ENCODE measurements around the gene NCBP2L.

The NCBP2L gene

DNA sequence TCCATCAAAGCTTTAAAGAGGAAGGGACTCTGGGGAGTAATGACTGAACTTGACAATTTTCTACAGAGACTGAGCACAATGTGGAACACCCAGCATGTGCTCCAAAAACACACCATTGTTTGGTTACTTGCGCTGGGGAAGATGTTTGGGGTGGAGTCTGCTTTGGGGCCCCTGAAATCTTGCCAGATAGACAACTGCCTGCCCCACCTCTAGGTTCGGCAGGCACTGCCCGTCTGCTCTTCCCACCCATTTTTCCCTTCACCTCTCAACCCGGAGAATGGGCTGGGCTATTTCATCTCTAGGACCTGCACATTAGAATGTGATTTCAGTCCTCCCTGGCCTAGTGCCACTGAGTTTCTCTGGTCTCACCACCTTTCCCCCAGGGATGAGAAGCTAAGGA is 43.8 kb upstream of the NCBP2L start:
- no peak overlapping the region for H3K27ac ChIP-seq
- TF ChIP-seq, protein P1, sequence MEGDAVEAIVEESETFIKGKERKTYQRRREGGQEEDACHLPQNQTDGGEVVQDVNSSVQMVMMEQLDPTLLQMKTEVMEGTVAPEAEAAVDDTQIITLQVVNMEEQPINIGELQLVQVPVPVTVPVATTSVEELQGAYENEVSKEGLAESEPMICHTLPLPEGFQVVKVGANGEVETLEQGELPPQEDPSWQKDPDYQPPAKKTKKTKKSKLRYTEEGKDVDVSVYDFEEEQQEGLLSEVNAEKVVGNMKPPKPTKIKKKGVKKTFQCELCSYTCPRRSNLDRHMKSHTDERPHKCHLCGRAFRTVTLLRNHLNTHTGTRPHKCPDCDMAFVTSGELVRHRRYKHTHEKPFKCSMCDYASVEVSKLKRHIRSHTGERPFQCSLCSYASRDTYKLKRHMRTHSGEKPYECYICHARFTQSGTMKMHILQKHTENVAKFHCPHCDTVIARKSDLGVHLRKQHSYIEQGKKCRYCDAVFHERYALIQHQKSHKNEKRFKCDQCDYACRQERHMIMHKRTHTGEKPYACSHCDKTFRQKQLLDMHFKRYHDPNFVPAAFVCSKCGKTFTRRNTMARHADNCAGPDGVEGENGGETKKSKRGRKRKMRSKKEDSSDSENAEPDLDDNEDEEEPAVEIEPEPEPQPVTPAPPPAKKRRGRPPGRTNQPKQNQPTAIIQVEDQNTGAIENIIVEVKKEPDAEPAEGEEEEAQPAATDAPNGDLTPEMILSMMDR (conservative IDR thresholded peaks at IDR 0.05), result no peak

DNA sequence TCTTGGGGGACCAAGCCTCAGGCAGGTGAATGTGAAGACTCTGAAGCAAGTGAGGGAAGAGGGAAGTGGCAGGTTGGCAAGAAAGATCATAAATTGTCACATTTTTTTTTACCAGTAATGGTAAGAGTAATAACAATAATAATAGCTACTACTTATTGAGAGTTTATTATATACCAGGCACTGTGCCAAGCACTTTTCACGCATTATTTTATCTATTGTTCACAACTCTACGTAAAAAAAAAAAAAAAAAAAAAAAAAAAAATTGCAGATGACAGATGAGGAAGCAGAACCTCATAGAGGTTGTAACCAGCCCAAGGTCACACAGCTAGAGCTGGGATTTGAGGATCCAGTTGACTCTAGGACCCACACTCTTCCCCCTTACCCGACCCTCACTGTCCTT is 42.9 kb upstream of the NCBP2L start:
- no peak overlapping the region for H3K27ac ChIP-seq
- TF ChIP-seq, protein P1 (conservative IDR thresholded peaks at IDR 0.05), result no peak

DNA sequence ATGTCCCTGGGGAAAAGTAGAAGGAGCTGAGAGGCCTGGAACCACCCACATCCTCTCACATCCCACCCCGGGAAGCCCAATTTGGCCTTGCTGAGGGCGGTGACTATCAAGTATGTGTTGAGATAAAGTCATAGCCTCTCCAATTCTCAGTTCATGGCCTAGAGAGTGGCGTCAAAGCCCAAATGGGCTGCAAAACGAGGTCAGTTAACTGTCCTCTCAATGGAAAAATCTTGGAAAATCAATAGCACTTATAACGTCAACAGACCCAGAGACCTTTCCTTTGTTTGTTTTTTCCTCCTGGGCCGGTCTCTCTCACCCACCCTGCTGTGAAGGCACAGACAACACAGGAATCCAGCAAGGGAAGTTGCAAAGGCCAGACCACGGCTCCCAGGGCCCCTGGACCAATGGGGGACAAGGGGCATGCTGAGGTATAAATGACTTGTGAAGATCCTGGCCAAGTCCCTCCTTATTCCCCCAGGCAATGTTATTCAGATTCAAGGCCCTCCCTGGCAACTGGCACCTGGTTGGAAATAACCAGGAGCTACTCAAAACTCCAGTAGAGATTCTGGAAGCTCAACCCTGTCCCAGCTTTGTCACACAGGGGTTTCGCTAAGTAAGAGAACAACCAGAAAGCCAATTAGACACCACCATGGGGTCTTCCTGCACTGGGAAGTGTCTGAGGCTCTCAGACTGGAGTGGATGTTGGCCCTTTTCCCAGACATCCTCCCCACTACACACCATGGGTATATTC is 40.6 kb upstream of the NCBP2L start:
- TF ChIP-seq, protein P1 (conservative IDR thresholded peaks at IDR 0.05), result no peak
- H3K27ac ChIP-seq, result no peak overlapping the region

DNA sequence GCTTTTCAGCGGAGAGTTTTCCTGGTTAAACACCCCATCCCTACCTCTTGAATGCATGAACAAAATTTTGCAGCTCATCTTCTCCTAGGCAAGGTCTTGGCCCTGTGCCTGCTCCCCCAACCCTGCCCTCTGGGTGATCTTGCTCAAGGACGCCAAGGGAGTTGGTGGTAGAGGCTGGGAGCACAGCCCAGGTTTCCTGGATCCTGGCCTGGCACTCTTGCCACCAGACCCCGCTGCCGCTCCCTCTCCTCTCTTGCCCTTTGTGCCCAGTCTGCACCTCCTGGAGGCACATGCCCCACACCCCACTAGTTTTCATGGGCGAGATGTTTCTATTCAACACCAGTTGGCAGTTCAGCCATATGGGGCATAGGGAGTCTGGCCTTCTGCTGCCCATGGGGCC is 39.3 kb upstream of the NCBP2L start:
- TF ChIP-seq, protein P1 (conservative IDR thresholded peaks at IDR 0.05), result no peak
- H3K27ac ChIP-seq, result no peak overlapping the region

DNA sequence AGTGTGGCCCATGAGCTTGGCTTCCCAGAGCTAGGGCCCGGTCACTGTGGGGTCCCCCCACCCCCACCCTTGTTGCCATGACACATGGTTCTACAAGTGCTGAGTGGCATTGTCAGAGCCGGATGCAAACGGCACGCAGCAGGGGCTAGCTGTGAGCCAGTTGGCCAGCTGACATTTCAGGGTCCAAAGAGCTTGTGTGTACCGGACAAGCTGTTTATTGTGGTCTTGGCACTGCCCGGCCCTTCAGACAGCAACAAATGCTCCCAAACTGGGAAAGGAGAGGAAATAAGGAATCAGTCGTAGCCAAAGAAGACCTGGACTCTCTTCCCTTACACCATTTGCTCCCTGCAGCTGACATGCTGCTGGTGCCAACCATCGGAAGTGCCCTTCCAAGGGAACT is 38.8 kb upstream of the NCBP2L start:
- TF ChIP-seq, protein P1 (conservative IDR thresholded peaks at IDR 0.05), result no peak
- H3K27ac ChIP-seq, result no peak overlapping the region

DNA sequence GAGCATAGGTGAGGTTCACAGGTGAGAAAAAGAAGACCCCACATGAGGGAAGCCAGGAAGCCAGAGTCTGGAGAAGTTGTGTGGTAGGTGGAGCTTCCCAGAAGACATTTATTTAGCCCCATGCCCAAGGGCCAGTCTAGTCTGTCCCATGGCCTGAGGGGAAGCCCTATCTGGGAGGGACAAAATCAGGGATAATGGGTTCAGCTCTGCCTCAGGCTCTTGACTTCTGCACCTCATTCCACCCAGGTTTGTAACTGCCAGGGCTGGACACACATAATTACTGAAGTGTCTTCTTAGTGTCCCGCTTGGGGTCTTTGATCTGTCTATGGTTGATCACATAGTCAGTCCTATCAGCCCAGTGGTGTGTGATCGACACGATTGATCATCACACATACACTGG is 38.0 kb upstream of the NCBP2L start:
- TF ChIP-seq, protein P1 (conservative IDR thresholded peaks at IDR 0.05), result no peak
- H3K27ac ChIP-seq, result no peak overlapping the region

DNA sequence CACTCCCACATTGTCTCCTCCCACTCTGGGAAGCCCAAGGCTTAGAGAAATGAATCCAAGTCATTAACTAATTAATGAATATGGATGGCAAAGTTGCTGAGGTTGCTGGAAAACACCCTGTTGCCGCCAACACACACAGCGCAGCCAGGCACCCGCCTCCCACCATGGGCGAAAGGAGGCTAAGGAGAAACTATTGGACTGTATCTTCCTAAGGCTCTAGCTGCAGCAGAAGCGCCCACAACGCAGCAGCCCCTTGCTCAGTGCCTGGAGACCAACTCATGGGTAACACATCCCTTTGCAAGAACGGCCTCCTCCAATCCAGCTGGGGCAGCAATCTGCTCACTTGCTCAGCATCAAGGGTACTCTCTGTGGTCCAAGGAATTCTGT is 36.1 kb upstream of the NCBP2L start:
- TF ChIP-seq, protein P1 (conservative IDR thresholded peaks at IDR 0.05), result no peak
- H3K27ac ChIP-seq, result peak overlapping the region; percentile 67
